ENCODE measurements around the gene SLC5A3.

Gene SLC5A3

GRCh38 chr21:34100790-34101189 is 27.4 kb downstream of the SLC5A3 start:
- DNase-seq (ENCODE audit: low read depth), result no peak

GRCh38 chr21:34105947-34106541 is 32.7 kb downstream of the SLC5A3 start:
- no peak for DNase-seq (ENCODE audit: low read depth)

GRCh38 chr21:34107606-34108005 is 34.2 kb downstream of the SLC5A3 start:
- no peak for DNase-seq (ENCODE audit: low read depth)

- DNase-seq (ENCODE audit: low read depth), result no peak
These were observed 35.7 kb downstream of the SLC5A3 start for GRCh38 chr21:34109075-34109474.

- DNase-seq (ENCODE audit: low read depth), result no peak
These were observed 37.3 kb downstream of the SLC5A3 start for GRCh38 chr21:34110594-34111202.

- DNase-seq (ENCODE audit: low read depth), result no peak
These were observed 39.1 kb downstream of the SLC5A3 start for GRCh38 chr21:34112316-34113033.

- DNase-seq (ENCODE audit: low read depth), result no peak
These were observed 40.5 kb downstream of the SLC5A3 start for GRCh38 chr21:34113842-34114241.

- no peak for DNase-seq (ENCODE audit: low read depth)
These were observed 41.8 kb downstream of the SLC5A3 start for GRCh38 chr21:34115160-34115559.

GRCh38 chr21:34116569-34116968 is 43.2 kb downstream of the SLC5A3 start:
- no peak for DNase-seq (ENCODE audit: low read depth)

GRCh38 chr21:34120867-34121266 is 47.5 kb downstream of the SLC5A3 start:
- DNase-seq (ENCODE audit: low read depth), result no peak

- no peak for DNase-seq (ENCODE audit: low read depth)
These were observed 48.7 kb downstream of the SLC5A3 start for GRCh38 chr21:34122047-34122446.

Data from activated T-helper 9 cell treated with anti-CD3 and anti-CD28 coated beads, Interleukin-2, amount 50 U/mL, for 16 hours (primary cell).